Brain microvascular endothelial cell (primary cell): ENCODE measurements around the gene RXRA.

Experiments
- DNase-seq: peaks from one replicate; pipeline ENCODE4 v3.0.0-alpha.2; 2020
- H3K27ac ChIP-seq: fragments of 250-450 bp; sonication (Bioruptor Pico); 2 replicates; pipeline ENCODE4 v1.5.1; 2020; ENCODE audit warnings: mild to moderate bottlenecking, moderate library complexity
- H3K27me3 ChIP-seq: fragments of 250-450 bp; sonication (Bioruptor Pico); replicated peaks from 2 replicates; pipeline ENCODE4 v1.5.1; 2020; ENCODE audit warnings: mild to moderate bottlenecking
- H3K36me3 ChIP-seq: fragments of 250-450 bp; sonication (Bioruptor Pico); replicated peaks from 2 replicates; pipeline ENCODE4 v1.5.1; 2020; ENCODE audit warnings: mild to moderate bottlenecking
- H3K4me3 ChIP-seq: 2 replicates; pipeline ENCODE4 v1.5.1; 2011; ENCODE audit warnings: low read depth, mild to moderate bottlenecking, control low read depth, low read length, moderate library complexity
- in situ Hi-C: cut with HindIII; loops from 2 replicates; pipeline ENCODE4 v1.10.0; 2017; ENCODE audit warnings: low sequenced_read_pairs, low pct_ligation_motif_present
- TF ChIP-seq, protein P1 (sequence below): IDR thresholded peaks from 2 replicates; pipeline ENCODE4 v1.5.1; 2011; ENCODE audit warnings: low read depth, mild to moderate bottlenecking, moderate library complexity, low read length, control low read depth, inconsistent platforms; ENCODE audit errors: missing control alignments

Gene RXRA

GRCh38 chr9:134295746-134296250 is 30.5 kb upstream of the RXRA start:
- Histone ChIP-seq H3K27me3 (no peaks in the 10 kb centered on the region), H3K4me3 (no peak overlapping the region), H3K36me3 (no peaks in the 10 kb centered on the region), H3K27ac (no peak overlapping the region)
- DNase-seq, result no peak
- TF ChIP-seq, protein P1, sequence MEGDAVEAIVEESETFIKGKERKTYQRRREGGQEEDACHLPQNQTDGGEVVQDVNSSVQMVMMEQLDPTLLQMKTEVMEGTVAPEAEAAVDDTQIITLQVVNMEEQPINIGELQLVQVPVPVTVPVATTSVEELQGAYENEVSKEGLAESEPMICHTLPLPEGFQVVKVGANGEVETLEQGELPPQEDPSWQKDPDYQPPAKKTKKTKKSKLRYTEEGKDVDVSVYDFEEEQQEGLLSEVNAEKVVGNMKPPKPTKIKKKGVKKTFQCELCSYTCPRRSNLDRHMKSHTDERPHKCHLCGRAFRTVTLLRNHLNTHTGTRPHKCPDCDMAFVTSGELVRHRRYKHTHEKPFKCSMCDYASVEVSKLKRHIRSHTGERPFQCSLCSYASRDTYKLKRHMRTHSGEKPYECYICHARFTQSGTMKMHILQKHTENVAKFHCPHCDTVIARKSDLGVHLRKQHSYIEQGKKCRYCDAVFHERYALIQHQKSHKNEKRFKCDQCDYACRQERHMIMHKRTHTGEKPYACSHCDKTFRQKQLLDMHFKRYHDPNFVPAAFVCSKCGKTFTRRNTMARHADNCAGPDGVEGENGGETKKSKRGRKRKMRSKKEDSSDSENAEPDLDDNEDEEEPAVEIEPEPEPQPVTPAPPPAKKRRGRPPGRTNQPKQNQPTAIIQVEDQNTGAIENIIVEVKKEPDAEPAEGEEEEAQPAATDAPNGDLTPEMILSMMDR, result no peak
- in situ Hi-C loops, result no loop called here

- Histone ChIP-seq H3K4me3 (no peak overlapping the region), H3K36me3 (no peaks in the 10 kb centered on the region), H3K27ac (no peak overlapping the region), H3K27me3 (no peaks in the 10 kb centered on the region)
- TF ChIP-seq, protein P1, result no peak
- in situ Hi-C loops, result no loop called here
- no peak for DNase-seq
Measured at GRCh38 chr9:134296301-134297082, 29.8 kb upstream of the RXRA start.

- no peak overlapping the region for H3K4me3 ChIP-seq
- DNase-seq, result no peak
- H3K27me3 ChIP-seq, result no peaks in the 10 kb centered on the region
- TF ChIP-seq, protein P1, result no peak
- no peaks in the 10 kb centered on the region for H3K36me3 ChIP-seq
- in situ Hi-C loops, result no loop called here
- no peak overlapping the region for H3K27ac ChIP-seq
Measured at GRCh38 chr9:134297083-134297410, 29.2 kb upstream of the RXRA start.

DNA sequence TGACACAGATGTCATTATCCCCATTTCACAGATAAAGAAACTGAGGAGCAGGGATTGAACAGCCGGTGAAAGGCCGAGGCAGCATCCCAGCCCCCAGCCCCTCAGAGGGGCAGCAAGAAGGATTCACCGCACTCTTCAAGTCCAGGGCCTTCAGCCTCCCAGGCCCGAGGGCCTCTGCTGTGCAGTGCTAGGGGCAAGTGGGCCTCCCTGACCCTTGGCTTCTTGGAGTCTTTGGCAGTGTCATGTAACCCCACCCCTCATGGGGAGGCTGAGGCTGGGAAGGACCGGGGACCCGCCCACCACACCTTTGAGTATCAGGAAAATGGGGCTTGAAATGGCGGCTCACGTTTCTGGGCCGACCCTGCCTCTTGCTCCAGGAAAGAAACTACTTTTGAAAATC is 28.7 kb upstream of the RXRA start:
- no peak for DNase-seq

GRCh38 chr9:134298000-134298399 is 28.3 kb upstream of the RXRA start:
- Histone ChIP-seq H3K27me3 (no peaks in the 10 kb centered on the region), H3K36me3 (no peaks in the 10 kb centered on the region), H3K27ac (no peak overlapping the region), H3K4me3 (no peak overlapping the region)
- TF ChIP-seq, protein P1, result no peak
- in situ Hi-C loops, result no loop called here
- no peak for DNase-seq

More for the DNA sequence above, 28.7 kb upstream of the RXRA start:
- TF ChIP-seq, protein P1, result no peak
- in situ Hi-C loops, result no loop called here
- H3K27ac ChIP-seq, result no peak overlapping the region
- H3K4me3 ChIP-seq, result no peak overlapping the region
- H3K27me3 ChIP-seq, result no peaks in the 10 kb centered on the region
- H3K36me3 ChIP-seq, result no peaks in the 10 kb centered on the region

DNA sequence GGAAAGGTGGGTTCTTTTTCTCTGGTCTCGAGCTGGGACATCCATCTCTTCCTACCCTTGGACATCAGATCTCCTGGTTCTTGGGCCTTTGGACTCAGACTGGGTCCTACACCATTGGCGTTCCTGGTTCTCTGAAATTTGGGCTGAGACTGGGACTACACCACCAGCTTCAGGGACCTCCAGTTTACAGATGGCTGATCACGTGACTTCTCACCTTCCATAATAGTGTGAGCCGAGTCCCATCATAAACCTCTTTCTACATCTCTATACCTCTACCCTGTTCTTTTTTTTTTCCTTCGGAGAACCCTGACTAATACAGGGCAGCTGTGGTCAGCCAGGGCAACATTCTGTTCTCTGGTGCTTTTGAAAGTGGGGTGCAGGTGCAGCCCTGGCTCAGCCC is 27.2 kb upstream of the RXRA start:
- DNase-seq, result no peak
- no peaks in the 10 kb centered on the region for H3K27me3 ChIP-seq
- H3K36me3 ChIP-seq, result no peaks in the 10 kb centered on the region
- in situ Hi-C loops, result no loop called here
- H3K27ac ChIP-seq, result no peak overlapping the region
- TF ChIP-seq, protein P1, result no peak
- H3K4me3 ChIP-seq, result no peak overlapping the region
